Neural cell (in vitro differentiated cells): Measurements from ENCODE around the gene PARVB.

Experiments
- CTCF ChIP-seq: fragments of 450-650 bp; IDR thresholded peaks from 2 replicates; pipeline ENCODE4 v1.5.1; 2014; ENCODE audit warnings: antibody characterized with exemption, mild to moderate bottlenecking, moderate library complexity; ENCODE audit not compliant: poor library complexity, severe bottlenecking
- EP300 ChIP-seq: fragments of 450-650 bp; conservative IDR thresholded peaks from 2 replicates; pipeline ENCODE4 v1.6.1; 2014; ENCODE audit warnings: antibody characterized with exemption, mild to moderate bottlenecking, moderate library complexity; ENCODE audit not compliant: poor library complexity, severe bottlenecking
- EZH2 ChIP-seq: fragments of 200-600, 300-800 bp; shearing (Covaris generic), sonication (generic); IDR thresholded peaks from 2 replicates; pipeline ENCODE4 v1.6.1; 2014; ENCODE audit warnings: antibody characterized with exemption, low read length, borderline replicate concordance, mild to moderate bottlenecking; ENCODE audit not compliant: insufficient read depth, poor library complexity, severe bottlenecking
- MXI1 ChIP-seq: fragments of 450-650 bp; conservative IDR thresholded peaks from 2 replicates; pipeline ENCODE4 v1.6.1; 2014; ENCODE audit warnings: antibody characterized with exemption, mild to moderate bottlenecking; ENCODE audit not compliant: poor library complexity, severe bottlenecking
- RAD21 ChIP-seq: fragments of 450-650 bp; conservative IDR thresholded peaks from 2 replicates; pipeline ENCODE4 v1.6.1; 2014; ENCODE audit warnings: antibody characterized with exemption, mild to moderate bottlenecking, moderate library complexity
- REST ChIP-seq: IDR thresholded peaks from 2 replicates; pipeline ENCODE4 v1.6.1; 2012; ENCODE audit warnings: borderline replicate concordance

GRCh38 chr22:44157916-44158618 lies 134.0 kb downstream of the PARVB start:
- TF ChIP-seq CTCF: no peak
- TF ChIP-seq MXI1: no peak
- TF ChIP-seq EP300: no peak
- TF ChIP-seq EZH2: no peak
- no peak for TF ChIP-seq REST
- TF ChIP-seq RAD21: no peak
